SK-N-SH (cell line): Measurements from ENCODE around the gene ZDHHC24. TPM values are rescaled to one million over a fixed set of nuclear protein-coding genes. Genes with fewer than 3 reads are reported as not detected.

Experiments
- CTCF ChIA-PET: fragments of 300-600, 350-600 bp; formaldehyde crosslinking; extraction: SDS; loops from one replicate; lab custom pipeline; 2021; lab: Yijun Ruan, JAX
- POLR2A ChIA-PET: fragments of 350-600 bp; sonication (Branson Sonifier 250); formaldehyde crosslinking; extraction: SDS; loops from one replicate; lab custom pipeline; 2020; ENCODE audit warnings: antibody characterized with exemption, inconsistent platforms; lab: Yijun Ruan, JAX
- DNase-seq: peaks from one replicate; pipeline ENCODE4 v3.0.0; 2012
- H2AFZ ChIP-seq: fragments of 200-600 bp; sonication (generic); 2 replicates; pipeline ENCODE4 v1.8.1; 2016; ENCODE audit warnings: antibody characterized with exemption, mild to moderate bottlenecking, low read depth
- H3F3A ChIP-seq: fragments of 200-600 bp; sonication (generic); replicated peaks from 2 replicates; pipeline ENCODE3; 2016; ENCODE audit warnings: antibody characterized with exemption, mild to moderate bottlenecking; ENCODE audit not compliant: insufficient read depth
- H3K27ac ChIP-seq, 2 experiments: fragments of 200-500 bp in 1 of 2; fragments of 200-600 bp in 1 of 2; sonication (Bioruptor generic) in 1 of 2; sonication (generic), shearing (Covaris generic) in 1 of 2; 2 replicates each; pipeline versions ENCODE4 v1.5.1 to v1.6.1; 2014 to 2016; ENCODE audit warnings: low read depth in 2 of 2, inconsistent platforms in 1 of 2, low read length in 1 of 2, mild to moderate bottlenecking in 1 of 2, mixed read lengths in 1 of 2
- H3K27me3 ChIP-seq: fragments of 200-600 bp; sonication (generic), shearing (Covaris generic); 2 replicates; pipeline ENCODE4 v1.6.1; 2016; ENCODE audit warnings: mixed run types; ENCODE audit not compliant: insufficient read depth
- H3K36me3 ChIP-seq, 2 experiments: fragments of 200-500 bp in 1 of 2; fragments of 200-600 bp in 1 of 2; sonication (Bioruptor generic) in 1 of 2; sonication (generic) in 1 of 2; replicated peaks in 1 of 2; 2 replicates each; pipeline versions ENCODE3 to v1.5.1; 2014 to 2016; ENCODE audit warnings: low read length in 1 of 2, mild to moderate bottlenecking in 1 of 2; ENCODE audit not compliant: insufficient read depth in 2 of 2, control insufficient read depth in 1 of 2
- H3K4me1 ChIP-seq, 2 experiments: fragments of 200-500 bp in 1 of 2; fragments of 200-600 bp in 1 of 2; sonication (Bioruptor generic) in 1 of 2; sonication (generic), shearing (Covaris generic) in 1 of 2; 2 replicates each; pipeline versions ENCODE4 v1.5.1 to v1.6.1; 2014 to 2016; ENCODE audit warnings: low read depth in 1 of 2, low read length in 1 of 2, mixed run types in 1 of 2; ENCODE audit not compliant: insufficient read depth in 2 of 2, control insufficient read depth in 1 of 2
- H3K4me2 ChIP-seq: fragments of 200-600 bp; sonication (generic), shearing (Covaris generic); 2 replicates; pipeline ENCODE4 v1.6.1; 2017; ENCODE audit warnings: mixed run types
- H3K4me3 ChIP-seq, 2 experiments: fragments of 200-500 bp in 1 of 2; fragments of 200-600 bp in 1 of 2; sonication (Bioruptor generic) in 1 of 2; sonication (generic), shearing (Covaris generic) in 1 of 2; 2 replicates each; pipeline versions ENCODE4 v1.5.1 to v1.8.1; 2014 to 2016; ENCODE audit warnings: low read depth in 2 of 2, inconsistent platforms in 1 of 2, low read length in 1 of 2, mild to moderate bottlenecking in 1 of 2, mixed read lengths in 1 of 2, moderate library complexity in 1 of 2
- H3K79me2 ChIP-seq: fragments of 200-600 bp; sonication (generic); 2 replicates; pipeline ENCODE4 v1.8.1; 2017; ENCODE audit warnings: mild to moderate bottlenecking; ENCODE audit not compliant: insufficient read depth
- H3K9ac ChIP-seq: fragments of 200-600 bp; sonication (generic); 2 replicates; pipeline ENCODE4 v1.6.1; 2017; ENCODE audit warnings: mixed run types
- H3K9me2 ChIP-seq: fragments of 200-600 bp; sonication (generic); 2 replicates; pipeline ENCODE4 v1.6.1; 2017; ENCODE audit warnings: mixed run types
- H3K9me3 ChIP-seq: fragments of 200-600 bp; sonication (generic); 2 replicates; pipeline ENCODE4 v1.6.1; 2017; ENCODE audit warnings: mixed run types, mild to moderate bottlenecking, moderate library complexity
- H4K20me1 ChIP-seq: fragments of 200-600 bp; sonication (generic); 2 replicates; pipeline ENCODE4 v1.6.1; 2017; ENCODE audit warnings: mild to moderate bottlenecking, mixed run types; ENCODE audit not compliant: insufficient read depth
- CHD2 ChIP-seq: fragments of 150-350 bp; IDR thresholded peaks from 2 replicates; pipeline ENCODE4 v1.6.1; 2018; ENCODE audit warnings: low read length; ENCODE audit not compliant: partially characterized antibody
- ELF1 ChIP-seq: IDR thresholded peaks from 2 replicates; pipeline ENCODE4 v1.4.0; 2012
- EZH2phosphoT487 ChIP-seq: fragments of 200-600 bp; sonication (generic); IDR thresholded peaks from 2 replicates; pipeline ENCODE4 v1.6.1; 2017; ENCODE audit warnings: low read depth, mixed run types, mild to moderate bottlenecking, antibody characterized with exemption, moderate library complexity, borderline replicate concordance
- FOSL2 ChIP-seq: IDR thresholded peaks from 2 replicates; pipeline ENCODE4 v1.4.0; 2012; ENCODE audit warnings: low read depth, mild to moderate bottlenecking, moderate library complexity, borderline replicate concordance
- FOXJ3 ChIP-seq: sonication (generic); formaldehyde crosslinking; IDR thresholded peaks from 2 replicates; pipeline ENCODE4 v1.5.1; 2020; ENCODE audit warnings: mild to moderate bottlenecking, missing genetic modification reagents
- GATA2 ChIP-seq: sonication (generic); formaldehyde crosslinking; IDR thresholded peaks from 2 replicates; pipeline ENCODE4 v1.5.0; 2020; ENCODE audit warnings: mild to moderate bottlenecking, missing genetic modification reagents
- NRF1 ChIP-seq: IDR thresholded peaks from 2 replicates; pipeline ENCODE4 v1.6.1; 2012; ENCODE audit warnings: low read depth, mild to moderate bottlenecking, low read length
- POLR2AphosphoS5 ChIP-seq: IDR thresholded peaks from 2 replicates; pipeline ENCODE4 v1.6.1; 2012; ENCODE audit warnings: low read depth, low read length
- RAD21 ChIP-seq: IDR thresholded peaks from 2 replicates; pipeline ENCODE4 v1.6.1; 2012; ENCODE audit warnings: mild to moderate bottlenecking, low read length
- RCOR1 ChIP-seq: fragments of 150-350 bp; IDR thresholded peaks from 2 replicates; pipeline ENCODE4 v1.6.1; 2017; ENCODE audit warnings: antibody characterized with exemption, low read length
- REST ChIP-seq: IDR thresholded peaks from 2 replicates; pipeline ENCODE4 v1.6.1; 2012; ENCODE audit warnings: mild to moderate bottlenecking, low read depth, low read length, moderate library complexity
- RFX5 ChIP-seq: IDR thresholded peaks from 2 replicates; pipeline ENCODE4 v1.6.1; 2012; ENCODE audit warnings: mild to moderate bottlenecking, improper control_type of control experiment, low read length
- SMC3 ChIP-seq: IDR thresholded peaks from 2 replicates; pipeline ENCODE4 v1.6.1; 2012; ENCODE audit warnings: low read depth, low read length, improper control_type of control experiment
- TEAD4 ChIP-seq: IDR thresholded peaks from 2 replicates; pipeline ENCODE4 v1.4.0; 2012; ENCODE audit warnings: mild to moderate bottlenecking, borderline replicate concordance; ENCODE audit not compliant: insufficient read depth
- YY1 ChIP-seq: IDR thresholded peaks from 2 replicates; pipeline ENCODE4 v1.4.0; 2012; ENCODE audit warnings: low read depth, mild to moderate bottlenecking
- WGBS: methylation state at CpG from one replicate; pipeline ENCODE4 v1.1.6; 2017; ENCODE audit warnings: low lambda C conversion rate; 5-methylcytosine and 5-hydroxymethylcytosine counted together
- polyA plus RNA-seq, 3 experiments: library from polyadenylated mRNA; depleted of rRNA; stranded (reverse); fragments of >200 nt; gene quantifications; 2 replicates each; pipeline ENCODE4 v1.2.3, GENCODE V29; 2012
- TF ChIP-seq, protein P1 (sequence below): fragments of 150-350 bp; IDR thresholded peaks from 2 replicates; pipeline ENCODE4 v1.6.1; 2017; ENCODE audit warnings: antibody characterized with exemption, low read length, low read depth, borderline replicate concordance
- TF ChIP-seq, protein P2 (sequence below): IDR thresholded peaks from 2 replicates; pipeline ENCODE4; 2012

The ZDHHC24 gene
- polyA plus RNA-seq, 1 of the 3 experiments (the other 2 are of a cell fraction): 13.1 TPM

DNA sequence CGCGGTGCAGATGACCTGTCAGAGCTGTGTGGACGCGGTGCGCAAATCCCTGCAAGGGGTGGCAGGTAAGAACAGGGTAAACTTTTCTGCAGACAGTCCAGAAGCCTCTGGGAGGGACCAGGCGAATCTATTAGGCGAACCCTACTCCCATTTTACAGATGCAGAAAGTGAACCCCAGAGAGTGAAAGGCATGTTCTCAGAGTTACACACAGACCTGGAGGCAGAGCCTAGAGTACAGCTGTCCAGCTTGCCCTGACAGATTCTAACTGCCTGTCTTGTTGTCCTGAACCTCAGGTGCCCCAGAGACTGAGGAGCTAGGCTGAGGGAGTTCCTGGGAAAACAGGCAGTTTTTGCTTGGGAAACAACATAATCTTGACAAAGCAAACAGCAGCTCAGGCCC is 47.8 kb upstream of the ZDHHC24 start:
- H3K4me2 ChIP-seq: peak overlapping the region; percentile 98
- H3K4me3 ChIP-seq: peak overlapping the region; percentile 77 to 94
- DNase-seq: no peak
- H3K27me3 ChIP-seq: no peaks in the 10 kb centered on the region
- H3F3A ChIP-seq: no peaks in the 10 kb centered on the region
- H3K9me3 ChIP-seq: no peaks in the 10 kb centered on the region
- ChIA-PET CTCF (interaction anchor here (1.8 to 3.4 kb wide), 4 partner anchors 15 to 85 kb away, joined by 5 to 21 read pairs (median 14); partner anchors contain the start of genes CTSF and RBM4B), POLR2A (interaction anchor here (1.3 to 2.0 kb wide), 2 partner anchors 23 to 45 kb away, joined by 6 to 7 read pairs; partner anchors contain the start of genes RBM14 and RBM4)
- H3K27ac ChIP-seq: peak overlapping the region in 1 of 2 experiments; percentile 62; a peak in 2 of 4 replicates
- no peaks in the 10 kb centered on the region for H4K20me1 ChIP-seq
- H3K4me1 ChIP-seq: peaks cover 4 to 17% of the 10 kb centered on the region in 2 experiments; a peak in 1 of 4 replicates
- no peak for TF ChIP-seq RCOR1
- TF ChIP-seq, protein P1, sequence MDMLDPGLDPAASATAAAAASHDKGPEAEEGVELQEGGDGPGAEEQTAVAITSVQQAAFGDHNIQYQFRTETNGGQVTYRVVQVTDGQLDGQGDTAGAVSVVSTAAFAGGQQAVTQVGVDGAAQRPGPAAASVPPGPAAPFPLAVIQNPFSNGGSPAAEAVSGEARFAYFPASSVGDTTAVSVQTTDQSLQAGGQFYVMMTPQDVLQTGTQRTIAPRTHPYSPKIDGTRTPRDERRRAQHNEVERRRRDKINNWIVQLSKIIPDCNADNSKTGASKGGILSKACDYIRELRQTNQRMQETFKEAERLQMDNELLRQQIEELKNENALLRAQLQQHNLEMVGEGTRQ: no peak
- TF ChIP-seq FOSL2: no peak
- no peak for TF ChIP-seq RFX5
- TF ChIP-seq NRF1: no peak
- TF ChIP-seq EZH2phosphoT487: no peak
- no peak for TF ChIP-seq GATA2 (CRISPR knock-in tag)
- no peak for TF ChIP-seq CHD2
- no peak for TF ChIP-seq FOXJ3
- TF ChIP-seq YY1: no peak
- TF ChIP-seq POLR2AphosphoS5: no peak
- TF ChIP-seq ELF1: no peak
- TF ChIP-seq, protein P2, sequence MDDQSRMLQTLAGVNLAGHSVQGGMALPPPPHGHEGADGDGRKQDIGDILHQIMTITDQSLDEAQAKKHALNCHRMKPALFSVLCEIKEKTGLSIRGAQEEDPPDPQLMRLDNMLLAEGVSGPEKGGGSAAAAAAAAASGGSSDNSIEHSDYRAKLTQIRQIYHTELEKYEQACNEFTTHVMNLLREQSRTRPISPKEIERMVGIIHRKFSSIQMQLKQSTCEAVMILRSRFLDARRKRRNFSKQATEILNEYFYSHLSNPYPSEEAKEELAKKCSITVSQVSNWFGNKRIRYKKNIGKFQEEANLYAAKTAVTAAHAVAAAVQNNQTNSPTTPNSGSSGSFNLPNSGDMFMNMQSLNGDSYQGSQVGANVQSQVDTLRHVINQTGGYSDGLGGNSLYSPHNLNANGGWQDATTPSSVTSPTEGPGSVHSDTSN: no peak
- TF ChIP-seq REST: no peak
- TF ChIP-seq SMC3: no peak
- no peak for TF ChIP-seq TEAD4
- no peak for TF ChIP-seq RAD21
- peak overlapping the region; percentile 85 for H3K9ac ChIP-seq
- peak overlapping the region; percentile 97 for H2AFZ ChIP-seq
- H3K36me3 ChIP-seq: no peaks in the 10 kb centered on the region
- peaks cover 18% of the 10 kb centered on the region for H3K79me2 ChIP-seq
- WGBS: 50% methylated on average over 4 of the region's 7 CpGs
- H3K9me2 ChIP-seq: no peaks in the 10 kb centered on the region
